ENCODE results near the gene AFF1. TPM values are rescaled to one million over a fixed set of nuclear protein-coding genes. Genes with fewer than 3 reads are reported as not detected.

AFF1 gene
- total RNA-seq, 1 experiment from 2014 or later, result 52.8 TPM

DNA sequence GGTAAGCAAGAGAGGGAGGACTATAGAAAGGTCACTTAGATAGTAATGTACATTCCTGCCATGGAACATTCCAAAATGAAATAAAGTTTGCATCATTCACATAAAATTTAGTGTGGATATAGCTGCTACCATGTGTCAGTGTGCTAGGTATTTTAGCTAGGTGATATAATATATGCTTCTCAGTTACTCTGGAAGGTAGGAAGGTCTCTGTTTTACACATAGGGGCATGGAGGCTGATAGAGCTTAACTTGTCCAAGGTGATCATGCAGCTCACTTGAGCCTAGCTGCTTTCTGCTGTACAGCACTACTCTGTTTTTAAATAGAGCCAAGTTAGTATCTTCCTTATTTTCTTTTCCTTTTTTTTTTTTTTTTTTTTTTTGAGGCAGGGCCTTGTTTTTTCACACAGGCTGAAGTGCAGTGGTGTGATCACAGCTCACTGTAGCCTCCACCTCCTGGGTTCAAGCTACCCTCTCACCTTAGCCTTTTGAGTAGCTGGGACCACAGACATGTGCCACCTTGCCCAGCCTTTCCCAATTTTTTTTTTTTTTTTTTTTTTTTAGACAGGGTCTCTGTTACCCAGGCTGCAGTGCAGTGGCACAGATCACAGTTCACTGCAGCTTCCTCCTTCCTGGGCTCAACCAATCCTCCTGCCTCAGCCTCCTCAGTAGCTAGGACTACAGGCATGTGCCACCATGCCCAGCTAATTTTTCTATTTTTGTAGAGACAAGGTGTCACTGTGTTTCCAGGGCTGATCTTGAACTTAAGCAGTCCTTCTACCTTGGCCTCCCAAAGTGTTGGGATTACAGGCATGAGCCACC is 10.4 kb downstream of the AFF1 start:
- Histone ChIP-seq H3K27me3 (ENCODE audit: insufficient read depth, low read depth) (no peaks in the 10 kb centered on the region), H3K27ac (no peak overlapping the region), H3K9me3 (ENCODE audit: insufficient read depth, low read depth) (no peaks in the 10 kb centered on the region), H3K36me3 (ENCODE audit: low read depth) (no peaks in the 10 kb centered on the region), H2AFZ (no peak overlapping the region), H3K4me2 (no peak overlapping the region), H3K4me1 (replicated peaks; ENCODE audit: insufficient read depth) (peaks cover 14% of the 10 kb centered on the region), H3K4me3 (no peak overlapping the region), H3K9me2 (ENCODE audit: insufficient read depth) (no peaks in the 10 kb centered on the region), H4K20me1 (ENCODE audit: insufficient read depth) (no peaks in the 10 kb centered on the region), H3K79me2 (ENCODE audit: low read depth) (peaks cover 41% of the 10 kb centered on the region), H3F3A (ENCODE audit: insufficient read depth, low read depth) (peaks cover 8% of the 10 kb centered on the region; the same call in 1 of the 2 replicates)
- ChIA-PET POLR2A (ENCODE audit: unreplicated experiment) (interaction anchor here (0.6 kb wide), 1 partner anchor 271 kb away, joined by 11 read pairs; no protein-coding TSS in a partner anchor), CTCF (no interaction called here)
- TF ChIP-seq, protein P1, sequence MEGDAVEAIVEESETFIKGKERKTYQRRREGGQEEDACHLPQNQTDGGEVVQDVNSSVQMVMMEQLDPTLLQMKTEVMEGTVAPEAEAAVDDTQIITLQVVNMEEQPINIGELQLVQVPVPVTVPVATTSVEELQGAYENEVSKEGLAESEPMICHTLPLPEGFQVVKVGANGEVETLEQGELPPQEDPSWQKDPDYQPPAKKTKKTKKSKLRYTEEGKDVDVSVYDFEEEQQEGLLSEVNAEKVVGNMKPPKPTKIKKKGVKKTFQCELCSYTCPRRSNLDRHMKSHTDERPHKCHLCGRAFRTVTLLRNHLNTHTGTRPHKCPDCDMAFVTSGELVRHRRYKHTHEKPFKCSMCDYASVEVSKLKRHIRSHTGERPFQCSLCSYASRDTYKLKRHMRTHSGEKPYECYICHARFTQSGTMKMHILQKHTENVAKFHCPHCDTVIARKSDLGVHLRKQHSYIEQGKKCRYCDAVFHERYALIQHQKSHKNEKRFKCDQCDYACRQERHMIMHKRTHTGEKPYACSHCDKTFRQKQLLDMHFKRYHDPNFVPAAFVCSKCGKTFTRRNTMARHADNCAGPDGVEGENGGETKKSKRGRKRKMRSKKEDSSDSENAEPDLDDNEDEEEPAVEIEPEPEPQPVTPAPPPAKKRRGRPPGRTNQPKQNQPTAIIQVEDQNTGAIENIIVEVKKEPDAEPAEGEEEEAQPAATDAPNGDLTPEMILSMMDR (conservative IDR thresholded peaks at IDR 0.05), result no peak
- TF ChIP-seq EZH2 (IDR thresholded peaks at IDR 0.05; ENCODE audit: low read depth), result no peak
- intact Hi-C loops (cut with micrococcal nuclease; ENCODE audit: unreplicated experiment), result no loop called here
- DNase-seq, result no peak
- BruUV-seq (replicated peaks), result no TSS peak

DNA sequence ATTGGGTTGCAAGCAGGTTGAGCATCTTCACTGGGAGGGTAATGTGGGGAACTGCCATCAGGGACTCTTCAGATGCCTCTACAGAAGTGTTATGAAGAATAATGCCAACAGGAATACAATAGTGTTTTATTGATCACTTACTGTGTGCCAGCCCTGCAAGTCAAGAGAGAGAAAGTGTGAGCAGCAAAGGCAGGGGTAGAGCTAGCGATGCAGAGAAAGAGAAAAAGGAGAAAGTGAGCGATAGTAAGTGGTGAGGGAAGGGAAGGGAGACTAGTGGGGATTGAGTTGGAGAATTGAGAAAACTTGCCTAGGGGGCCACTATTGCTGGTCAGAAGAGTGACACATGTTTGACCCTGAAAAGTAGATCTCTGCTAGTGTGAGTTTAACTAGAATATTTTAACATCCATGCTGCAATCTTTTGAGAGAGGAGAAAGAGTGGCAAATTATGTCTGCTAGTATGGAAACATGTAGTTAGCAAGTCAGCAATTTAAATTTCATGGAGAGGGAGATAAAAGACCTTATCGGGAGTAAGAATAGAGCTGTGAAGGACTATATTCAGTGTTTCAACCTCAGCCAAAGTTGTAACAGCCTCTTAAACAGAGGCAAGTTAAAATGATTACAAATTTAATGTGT is 12.2 kb downstream of the AFF1 start:
- Histone ChIP-seq H3K9me2 (ENCODE audit: insufficient read depth) (no peaks in the 10 kb centered on the region), H3K4me2 (no peak overlapping the region), H3K9me3 (ENCODE audit: insufficient read depth, low read depth) (no peaks in the 10 kb centered on the region), H2AFZ (no peak overlapping the region), H3K36me3 (ENCODE audit: low read depth) (no peaks in the 10 kb centered on the region), H3K4me1 (replicated peaks; ENCODE audit: insufficient read depth) (peaks cover 10% of the 10 kb centered on the region), H3K27ac (no peak overlapping the region), H3F3A (ENCODE audit: insufficient read depth, low read depth) (peaks cover 8% of the 10 kb centered on the region; the same call in 1 of the 2 replicates), H3K79me2 (ENCODE audit: low read depth) (peaks cover 29% of the 10 kb centered on the region), H4K20me1 (ENCODE audit: insufficient read depth) (no peaks in the 10 kb centered on the region), H3K4me3 (no peak overlapping the region), H3K27me3 (ENCODE audit: insufficient read depth, low read depth) (no peaks in the 10 kb centered on the region)
- TF ChIP-seq, protein P1 (conservative IDR thresholded peaks at IDR 0.05), result no peak
- no peak for TF ChIP-seq EZH2 (IDR thresholded peaks at IDR 0.05; ENCODE audit: low read depth)
- POLR2A ChIA-PET (ENCODE audit: unreplicated experiment), result no interaction called here
- DNase-seq, result no peak
- CTCF ChIA-PET, result no interaction called here
- intact Hi-C loops (cut with micrococcal nuclease; ENCODE audit: unreplicated experiment), result no loop called here
- BruUV-seq (replicated peaks), result no TSS peak

DNA sequence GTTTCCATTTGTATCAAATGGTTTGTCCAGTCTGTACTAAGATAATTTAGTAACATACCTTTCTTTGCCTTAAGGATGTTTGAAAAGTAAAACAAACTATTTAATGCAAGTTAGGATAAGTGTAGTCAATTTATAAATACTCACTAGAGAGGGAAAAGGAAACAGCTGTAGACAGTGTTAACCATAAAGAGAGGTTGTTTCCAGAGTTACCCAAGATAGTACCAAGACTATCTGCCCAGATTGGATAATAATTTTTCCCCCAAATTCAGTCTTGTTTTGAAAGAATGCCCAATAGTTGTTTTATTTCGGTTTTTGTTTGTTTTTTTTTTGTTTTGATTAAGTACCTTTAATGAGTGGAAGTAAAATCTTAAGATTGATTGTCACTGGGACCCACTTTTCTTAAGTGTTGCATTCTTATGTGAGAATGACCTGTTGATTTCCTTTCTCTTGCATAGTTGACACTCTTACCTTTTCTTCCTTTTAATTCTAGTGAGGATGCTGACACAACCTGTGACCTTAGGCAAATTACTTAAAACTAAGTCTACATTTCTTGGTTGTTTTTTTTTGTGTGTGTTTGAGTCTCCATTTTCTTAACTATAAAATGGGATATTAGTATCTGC is 12.8 kb downstream of the AFF1 start:
- Histone ChIP-seq H3F3A (ENCODE audit: insufficient read depth, low read depth) (peaks cover 3% of the 10 kb centered on the region; the same call in 1 of the 2 replicates), H3K9me2 (ENCODE audit: insufficient read depth) (no peaks in the 10 kb centered on the region), H3K79me2 (ENCODE audit: low read depth) (peaks cover 26% of the 10 kb centered on the region), H3K9me3 (ENCODE audit: insufficient read depth, low read depth) (no peaks in the 10 kb centered on the region), H3K27me3 (ENCODE audit: insufficient read depth, low read depth) (no peaks in the 10 kb centered on the region), H3K4me3 (no peak overlapping the region), H4K20me1 (ENCODE audit: insufficient read depth) (no peaks in the 10 kb centered on the region), H3K36me3 (ENCODE audit: low read depth) (no peaks in the 10 kb centered on the region), H3K4me1 (replicated peaks; ENCODE audit: insufficient read depth) (peaks cover 3% of the 10 kb centered on the region), H3K4me2 (no peak overlapping the region), H2AFZ (no peak overlapping the region), H3K27ac (no peak overlapping the region)
- DNase-seq, result no peak
- ChIA-PET POLR2A (ENCODE audit: unreplicated experiment) (no interaction called here), CTCF (no interaction called here)
- intact Hi-C loops (cut with micrococcal nuclease; ENCODE audit: unreplicated experiment), result no loop called here
- no peak for TF ChIP-seq EZH2 (IDR thresholded peaks at IDR 0.05; ENCODE audit: low read depth)
- TF ChIP-seq, protein P1 (conservative IDR thresholded peaks at IDR 0.05), result no peak
- BruUV-seq (replicated peaks), result no TSS peak
